NCI-H345 treated with DMSO at 0.1 percent for 48 hours (cell line): ENCODE data around the gene FBN2.
"Not testable (repeated sequence)": the region's sequence is repeated elsewhere in the genome, so short reads cannot be mapped to it uniquely, and the experiment has no call there.

Source experiments
- DNase-seq: peaks from one replicate; lab custom pipeline; 2025; ENCODE audit not compliant: unreplicated experiment; lab: John Stamatoyannopoulos, UW

The FBN2 gene

GRCh38 chr5:128535251-128535650 lies 2.8 kb downstream of the FBN2 start:
- DNase-seq, result no peak

GRCh38 chr5:128534726-128535125 lies 3.3 kb downstream of the FBN2 start:
- no peak for DNase-seq

GRCh38 chr5:128532776-128533175 lies 5.3 kb downstream of the FBN2 start:
- no peak for DNase-seq

GRCh38 chr5:128532127-128532526 lies 5.9 kb downstream of the FBN2 start:
- DNase-seq, result no peak

GRCh38 chr5:128528637-128529255 lies 9.3 kb downstream of the FBN2 start:
- no peak for DNase-seq

GRCh38 chr5:128528126-128528525 lies 9.9 kb downstream of the FBN2 start:
- DNase-seq, result no peak

GRCh38 chr5:128527077-128527476 lies 11.0 kb downstream of the FBN2 start:
- no peak for DNase-seq

GRCh38 chr5:128522336-128522735 lies 15.7 kb downstream of the FBN2 start:
- DNase-seq, result no peak

- no peak for DNase-seq
Observed at GRCh38 chr5:128519827-128520226, 18.2 kb downstream of the FBN2 start.

GRCh38 chr5:128516978-128517377 lies 21.1 kb downstream of the FBN2 start:
- no peak for DNase-seq

- no peak for DNase-seq
Observed at GRCh38 chr5:128513806-128514205, 24.2 kb downstream of the FBN2 start.

- DNase-seq, result no peak
Observed at GRCh38 chr5:128512894-128513293, 25.2 kb downstream of the FBN2 start.

GRCh38 chr5:128506643-128507042 lies 31.4 kb downstream of the FBN2 start:
- DNase-seq, result no peak

GRCh38 chr5:128503727-128504126 lies 34.3 kb downstream of the FBN2 start:
- not testable (repeated sequence) for DNase-seq

- no peak for DNase-seq
Observed at GRCh38 chr5:128498844-128499455, 39.1 kb downstream of the FBN2 start.

GRCh38 chr5:128494516-128494915 lies 43.5 kb downstream of the FBN2 start:
- no peak for DNase-seq

- DNase-seq, result no peak
Observed at GRCh38 chr5:128493657-128494329, 44.3 kb downstream of the FBN2 start.

GRCh38 chr5:128491291-128491690 lies 46.8 kb downstream of the FBN2 start:
- DNase-seq, result no peak

GRCh38 chr5:128490761-128491160 lies 47.3 kb downstream of the FBN2 start:
- no peak for DNase-seq

GRCh38 chr5:128487041-128487440 lies 51.0 kb downstream of the FBN2 start:
- DNase-seq, result no peak

GRCh38 chr5:128483738-128484137 lies 54.3 kb downstream of the FBN2 start:
- no peak for DNase-seq

- DNase-seq, result no peak
Observed at GRCh38 chr5:128480906-128481633, 57.0 kb downstream of the FBN2 start.
